Epithelial cell of esophagus (primary cell): Measurements from ENCODE around the gene ABCA6.

Source experiments
- DNase-seq: peaks from one replicate; pipeline ENCODE4 v3.0.0; 2010; ENCODE audit warnings: low read depth
- H3K4me3 ChIP-seq: 2 replicates; pipeline ENCODE4 v1.5.1; 2011; ENCODE audit warnings: mild to moderate bottlenecking, low read length, control low read depth
- CTCF ChIP-seq: IDR thresholded peaks from 2 replicates; pipeline ENCODE4 v1.5.1; 2011; ENCODE audit warnings: low read depth, mild to moderate bottlenecking, low read length, control low read depth, inconsistent platforms; ENCODE audit not compliant: insufficient read depth; ENCODE audit errors: missing control alignments

ABCA6 gene

GRCh38 chr17:69117855-69118784, 23.6 kb downstream of the ABCA6 start:
- no peak for TF ChIP-seq CTCF
- DNase-seq: peak; percentile 6
- no peak overlapping the region for H3K4me3 ChIP-seq

- no peak for TF ChIP-seq CTCF
- no peak overlapping the region for H3K4me3 ChIP-seq
- DNase-seq: no peak
Observed at GRCh38 chr17:69111794-69112193, 29.9 kb downstream of the ABCA6 start.

- no peak overlapping the region for H3K4me3 ChIP-seq
- no peak for DNase-seq
- no peak for TF ChIP-seq CTCF
Observed at GRCh38 chr17:69105907-69106730, 35.6 kb downstream of the ABCA6 start.

GRCh38 chr17:69103557-69104233, 38.0 kb downstream of the ABCA6 start:
- TF ChIP-seq CTCF: no peak
- no peak overlapping the region for H3K4me3 ChIP-seq
- DNase-seq: no peak

GRCh38 chr17:69098625-69099024, 43.1 kb downstream of the ABCA6 start:
- H3K4me3 ChIP-seq: no peak overlapping the region
- no peak for TF ChIP-seq CTCF
- DNase-seq: no peak

- DNase-seq: no peak
- H3K4me3 ChIP-seq: no peak overlapping the region
- no peak for TF ChIP-seq CTCF
Observed at GRCh38 chr17:69096541-69096940, 45.2 kb downstream of the ABCA6 start.
